Stimulated activated CD4-positive, alpha-beta T cell treated with anti-CD3 and anti-CD28 coated beads, TNF-alpha, amount 100 ng/mL, for 48 hours (primary cell): ENCODE results near the gene ARHGEF26.

Experiments
- DNase-seq, 3 donors: peaks; one replicate each; pipeline ENCODE4 v3.0.0-alpha.2; 2020; ENCODE audit warnings: low read depth in 3 of 3

ARHGEF26 gene

GRCh38 chr3:154152741-154153140 lies 31.6 kb downstream of the ARHGEF26 start:
- DNase-seq = no peak

GRCh38 chr3:154156530-154156929 lies 35.3 kb downstream of the ARHGEF26 start:
- DNase-seq = no peak

DNA sequence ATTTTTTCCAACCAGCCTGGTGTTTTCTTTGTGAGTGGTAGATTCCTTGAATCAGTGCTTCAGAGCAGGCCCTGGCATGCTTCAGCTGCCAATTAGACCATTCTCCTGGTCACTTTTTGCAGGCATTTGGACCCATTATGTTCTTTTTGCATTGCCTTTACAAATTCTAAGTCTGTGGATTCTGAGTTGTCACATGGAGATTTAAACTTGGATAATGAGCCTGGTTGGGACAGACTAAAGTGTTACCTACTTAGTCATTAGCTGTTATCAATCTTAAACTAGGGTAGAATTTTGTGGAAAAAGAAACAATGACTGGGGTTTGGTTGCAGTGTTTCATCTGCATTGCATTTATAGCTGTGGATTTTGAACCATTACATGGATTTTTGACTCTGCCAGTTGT lies 40.6 kb downstream of the ARHGEF26 start:
- no peak for DNase-seq

DNA sequence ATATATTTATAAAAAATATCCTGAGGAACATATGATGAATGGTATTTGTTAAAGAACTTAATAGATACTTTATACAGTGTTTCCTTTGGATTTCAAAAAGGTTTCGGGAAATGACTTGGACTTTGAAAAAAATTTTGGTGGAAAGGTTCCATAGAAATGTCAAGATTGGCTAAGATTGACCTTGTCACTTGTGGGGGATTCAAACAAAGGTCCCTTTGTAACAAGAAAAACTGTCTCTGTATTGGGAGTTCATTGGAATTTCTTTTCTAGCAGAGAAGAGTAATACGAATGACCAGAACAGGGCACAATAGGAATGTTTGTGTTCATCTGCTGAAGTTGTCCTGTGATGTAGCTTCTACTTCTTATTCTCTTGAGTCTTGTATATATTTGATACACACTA lies 43.2 kb downstream of the ARHGEF26 start:
- DNase-seq = no peak

DNA sequence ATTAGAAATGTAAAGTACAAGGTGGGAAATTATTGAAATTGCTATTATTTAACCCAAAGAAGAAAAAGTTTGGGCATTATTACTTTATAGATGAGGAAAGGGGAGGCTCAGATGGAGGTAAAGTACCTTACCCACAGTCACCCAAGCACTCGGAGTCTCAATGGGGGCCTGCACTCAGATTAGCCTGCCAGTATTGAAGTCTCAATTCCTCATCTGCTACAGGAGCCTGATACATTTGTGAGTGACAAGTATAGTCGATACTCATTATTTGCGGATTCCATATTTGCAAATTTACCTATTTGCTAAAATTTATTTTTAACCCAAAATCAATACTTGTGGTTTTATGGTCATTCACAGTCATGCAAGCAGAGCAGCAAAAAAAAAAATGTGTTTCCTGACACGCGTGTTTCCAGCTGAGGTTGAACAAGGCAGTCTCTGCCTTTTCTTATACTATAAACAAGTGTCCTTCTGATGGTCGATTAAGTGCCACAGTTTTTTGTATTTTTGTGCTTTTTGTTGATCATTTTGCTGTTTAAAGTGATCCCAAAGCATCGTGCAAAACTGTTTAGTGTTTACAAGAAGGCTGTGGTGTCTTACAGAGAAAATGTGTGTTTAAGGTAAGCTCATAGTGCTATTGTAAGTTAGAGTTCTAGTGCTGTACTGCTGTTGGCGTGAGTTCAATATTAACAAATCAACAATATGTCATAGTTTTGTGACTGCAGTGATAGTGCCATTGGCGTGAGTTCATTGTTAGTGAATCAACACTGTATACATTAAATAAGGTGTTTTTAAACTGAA lies 48.0 kb downstream of the ARHGEF26 start:
- DNase-seq = no peak

DNA sequence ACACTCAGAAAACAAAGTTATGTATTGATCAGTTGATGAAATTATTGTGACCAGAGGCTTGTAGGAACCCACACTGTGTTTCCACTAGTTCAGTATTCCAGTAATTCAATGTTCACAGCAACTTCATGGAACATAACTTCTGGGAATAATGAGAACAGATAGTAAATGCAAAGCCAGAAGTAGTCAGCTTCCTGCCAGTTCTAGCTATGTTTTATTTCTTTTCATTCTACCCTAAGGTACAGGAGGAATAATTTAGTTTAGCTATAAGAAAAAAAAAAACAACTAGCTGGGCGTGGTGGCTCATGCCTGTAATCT lies 48.6 kb downstream of the ARHGEF26 start:
- DNase-seq = no peak

GRCh38 chr3:154170300-154170699 lies 49.1 kb downstream of the ARHGEF26 start:
- DNase-seq = no peak

DNA sequence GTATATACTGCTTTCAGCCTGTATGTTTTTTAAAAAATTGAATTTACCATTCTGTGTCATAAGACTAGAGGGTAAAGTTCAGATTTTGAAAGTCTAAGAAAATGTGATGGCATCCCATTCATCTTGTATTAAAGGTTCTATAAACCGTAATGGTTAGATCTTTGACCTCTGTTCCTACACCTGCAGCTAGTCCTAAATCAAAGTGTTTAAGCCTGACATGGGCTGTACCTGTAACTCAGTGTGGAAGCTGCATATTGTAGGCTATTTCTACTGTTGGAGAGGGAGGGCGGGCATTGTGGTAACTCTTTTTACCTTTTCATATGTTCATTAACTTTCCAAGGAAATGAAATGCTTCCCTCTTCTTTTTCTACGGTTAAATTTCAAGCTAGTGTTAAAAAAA lies 53.9 kb downstream of the ARHGEF26 start:
- DNase-seq = no peak

DNA sequence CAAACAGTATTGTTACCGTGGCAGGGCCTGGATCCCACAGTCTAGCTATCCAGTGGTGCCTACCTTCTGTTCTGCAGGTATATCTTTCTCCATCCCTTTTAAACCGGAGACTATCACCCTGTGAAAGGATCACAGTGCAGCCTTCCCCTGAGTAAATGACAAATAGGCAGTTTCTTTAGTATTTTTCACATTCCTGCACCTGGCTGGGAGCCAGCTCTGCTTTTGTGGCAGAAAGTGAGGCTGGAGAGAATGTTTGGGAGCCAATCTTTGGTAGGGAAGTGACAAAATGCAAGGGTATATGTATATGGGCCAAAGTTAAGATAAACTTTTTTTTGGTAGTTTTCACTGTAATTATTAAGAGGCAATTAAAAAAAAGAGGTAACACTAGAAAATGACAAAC lies 54.8 kb downstream of the ARHGEF26 start:
- no peak for DNase-seq

- no peak for DNase-seq
Measured at GRCh38 chr3:154177406-154177805, 56.2 kb downstream of the ARHGEF26 start.

- DNase-seq = no peak
Measured at GRCh38 chr3:154178172-154178571, 57.0 kb downstream of the ARHGEF26 start.

DNA sequence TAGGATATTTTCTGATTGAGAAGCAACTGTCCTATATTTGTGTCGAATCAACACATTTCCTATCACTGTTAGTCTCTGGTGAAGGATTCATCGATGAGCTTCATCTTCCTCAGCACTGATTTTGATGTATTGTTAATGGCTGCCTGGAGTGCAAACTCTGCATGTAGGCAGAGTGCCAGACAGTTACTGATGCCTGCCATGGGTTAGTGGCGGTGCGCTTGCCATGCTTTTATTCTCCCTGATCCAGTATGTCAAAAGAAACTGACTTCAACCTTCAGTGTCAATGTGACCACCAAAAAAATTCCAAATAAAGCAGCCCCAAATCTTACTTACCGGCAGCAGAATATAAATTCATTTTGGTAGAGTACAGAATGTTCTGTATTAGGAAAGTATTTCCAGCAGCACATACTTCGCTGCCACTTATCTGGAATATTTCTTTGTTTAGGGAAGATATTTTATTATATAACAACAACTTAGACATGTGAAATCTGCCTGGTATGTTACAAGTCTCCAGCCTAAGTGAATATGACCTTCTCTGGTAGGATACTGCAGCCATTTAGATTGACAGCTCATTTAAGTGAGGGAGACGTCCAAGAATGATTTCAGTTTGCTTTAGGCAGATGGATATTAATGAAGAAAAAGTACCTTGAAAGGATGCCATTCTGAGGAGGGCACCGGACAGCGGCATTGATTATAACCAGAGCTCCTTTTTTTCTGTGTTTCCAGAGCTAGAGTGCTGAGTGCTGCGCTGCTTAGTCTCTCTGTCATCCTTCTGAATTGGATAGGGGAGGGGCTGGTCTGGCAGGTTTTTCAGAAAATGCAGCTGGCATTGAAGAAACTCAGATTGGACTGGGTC lies 59.9 kb downstream of the ARHGEF26 start:
- no peak for DNase-seq

- no peak for DNase-seq
Measured at GRCh38 chr3:154182322-154182922, 61.2 kb downstream of the ARHGEF26 start.

DNA sequence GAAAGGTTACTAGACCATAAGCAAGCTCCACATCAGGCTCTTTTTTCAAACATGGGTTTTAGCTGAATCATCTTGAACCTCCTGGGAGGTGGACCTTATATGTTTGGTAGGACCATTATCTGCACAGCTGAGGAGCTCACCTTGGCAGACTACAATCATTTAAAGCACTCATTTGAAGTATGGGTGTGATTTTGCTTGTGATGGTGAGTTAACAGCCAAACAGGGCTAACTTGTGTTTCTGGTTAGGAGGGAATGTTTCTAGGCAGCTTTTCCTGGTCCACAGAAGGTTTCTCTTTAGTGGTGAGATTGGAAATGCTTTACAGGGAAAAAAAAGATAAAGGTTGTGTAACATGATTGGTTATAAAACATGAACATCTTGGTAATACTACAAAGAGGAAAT lies 61.8 kb downstream of the ARHGEF26 start:
- DNase-seq = no peak

DNA sequence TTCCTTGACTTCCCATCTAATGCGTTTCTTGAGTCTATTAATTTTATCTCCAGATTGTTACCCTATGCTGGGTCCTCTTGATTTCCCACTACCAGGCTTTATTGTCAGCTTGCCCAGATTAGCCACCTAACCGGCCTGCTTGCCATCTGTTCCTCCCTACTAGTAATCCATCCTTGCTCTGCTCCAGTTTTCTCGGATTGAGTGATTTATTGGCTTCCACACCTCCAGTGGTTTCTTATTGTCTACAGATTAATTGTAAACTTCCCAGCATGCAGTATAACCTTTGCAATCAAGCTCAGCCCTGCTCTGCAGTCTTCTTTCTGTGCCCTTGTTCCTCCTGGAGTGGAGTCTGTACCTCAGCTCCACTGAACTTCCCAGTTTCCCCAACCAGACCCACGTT lies 63.4 kb downstream of the ARHGEF26 start:
- DNase-seq = no peak

- DNase-seq = no peak
Measured at GRCh38 chr3:154188437-154188836, 67.2 kb downstream of the ARHGEF26 start.

DNA sequence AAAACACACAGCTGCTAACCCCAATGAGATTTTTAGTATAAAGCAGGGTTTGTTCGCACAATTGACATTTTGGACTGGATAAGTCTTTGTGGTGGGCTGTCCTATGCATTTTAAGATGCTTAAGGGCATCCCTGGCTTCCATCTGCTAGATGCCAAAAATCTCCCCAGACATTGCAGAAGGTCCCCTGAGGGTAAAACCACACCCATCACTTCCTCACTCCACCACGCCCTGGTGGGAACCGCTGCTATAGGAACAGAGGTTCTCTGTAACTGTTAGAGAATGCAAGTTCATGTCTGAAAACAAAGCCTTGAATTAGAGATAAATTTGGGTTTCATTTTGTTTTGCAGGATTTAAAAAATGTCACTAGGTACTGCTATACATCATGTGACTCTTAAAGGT lies 67.7 kb downstream of the ARHGEF26 start:
- no peak for DNase-seq

DNA sequence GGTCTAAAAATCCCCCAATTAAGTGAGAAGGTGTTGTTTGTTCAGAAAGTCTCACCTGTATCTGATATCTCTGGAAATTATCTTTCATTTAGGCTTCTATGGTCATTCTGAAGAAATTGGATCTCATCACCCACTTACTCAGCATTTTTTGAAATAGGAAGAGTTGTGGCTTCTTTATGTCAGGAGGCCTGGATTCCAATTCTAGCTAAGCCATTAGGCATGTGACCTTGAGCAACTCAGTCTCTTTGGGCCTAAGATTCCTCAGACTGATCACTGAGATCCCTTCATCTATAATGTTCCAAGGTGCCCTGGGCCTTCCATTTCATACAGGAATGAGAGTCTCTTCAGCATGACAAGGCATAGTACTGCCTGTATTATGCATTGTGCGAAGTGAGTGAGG lies 70.3 kb downstream of the ARHGEF26 start:
- DNase-seq = no peak

GRCh38 chr3:154192225-154192624 lies 71.0 kb downstream of the ARHGEF26 start:
- no peak for DNase-seq

- DNase-seq = no peak
Measured at GRCh38 chr3:154193000-154193615, 71.9 kb downstream of the ARHGEF26 start.

DNA sequence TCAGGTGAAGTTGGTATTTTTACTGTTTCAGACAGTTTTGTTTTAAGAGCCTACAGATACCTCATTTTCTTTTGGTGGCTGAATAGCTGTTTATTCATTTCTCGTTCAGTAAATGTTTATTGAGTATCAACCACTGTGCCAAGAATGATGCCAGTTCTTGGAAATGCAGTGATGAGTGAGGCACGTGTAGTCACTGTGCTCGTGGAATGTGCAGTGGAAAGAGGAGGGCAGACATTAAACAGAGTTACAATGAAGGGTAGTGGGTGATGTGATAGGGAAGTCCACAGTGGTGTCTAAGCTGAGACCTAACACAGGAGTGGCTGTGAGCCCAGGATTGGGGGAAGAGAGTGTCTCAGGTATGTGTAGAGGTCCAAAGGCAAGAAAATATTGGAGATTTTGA lies 73.7 kb downstream of the ARHGEF26 start:
- no peak for DNase-seq

- DNase-seq = no peak
Measured at GRCh38 chr3:154195620-154196356, 74.6 kb downstream of the ARHGEF26 start.
